Measurements from ENCODE around the gene PSMB3. TPM values are rescaled to one million over a fixed set of nuclear protein-coding genes. Genes with fewer than 3 reads are reported as not detected.

The PSMB3 gene
- total and polyA plus RNA-seq, 9 of the 15 experiments (the other 6 are each of a cell fraction or from before 2014, with no cell fraction given): 460 to 2,775 (median 574) TPM

GRCh38 chr17:38704606-38705522 is 47.7 kb upstream of the PSMB3 start, which contains the start of gene MLLT6 (continued):
- TF ChIP-seq CHD7 (IDR thresholded peaks at IDR 0.05; ENCODE audit: low read depth, low read length) (no peak), SMARCE1 (IDR thresholded peaks at IDR 0.05) (peak; percentile 7; the same call in 1 of the 2 replicates), FOXP4 (CRISPR knock-in tag; IDR thresholded peaks at IDR 0.05; ENCODE audit: borderline replicate concordance) (no peak), POLR2G (IDR thresholded peaks at IDR 0.05; ENCODE audit: low read depth, low read length) (peak; percentile 84), CEBPB (tag; IDR thresholded peaks at IDR 0.05) (no peak), POU5F1 (IDR thresholded peaks at IDR 0.05; ENCODE audit: borderline replicate concordance, low read depth, low read length, partially characterized antibody) (no peak), ARID1B (IDR thresholded peaks at IDR 0.05) (no peak), CHD2 (IDR thresholded peaks at IDR 0.05; ENCODE audit: low read depth, low read length) (no peak), KDM4B (IDR thresholded peaks at IDR 0.05; ENCODE audit: borderline replicate concordance in 2 of 2, low read depth in 1 of 2) (no peak; a peak in 1 of 4 replicates), FIP1L1 (IDR thresholded peaks at IDR 0.05; ENCODE audit: low read depth, low read length, poor library complexity, severe bottlenecking) (peak; percentile 48)

All from K562 (cell line).